OCI-LY3 (cell line): ENCODE results near the gene RBM10.

Source experiments
- H2AFZ ChIP-seq: fragments of 200-600, 300-600 bp; shearing (Covaris generic); 2 replicates; pipeline ENCODE4 v1.6.0; 2014; ENCODE audit warnings: antibody characterized with exemption, low read depth, low read length
- H3K27ac ChIP-seq: fragments of 200-600, 300-600 bp; sonication (generic); 2 replicates; pipeline ENCODE4 v1.5.1; 2014; ENCODE audit warnings: mild to moderate bottlenecking, low read length, moderate library complexity, mixed read lengths
- H3K27me3 ChIP-seq: fragments of 200-600, 300-600 bp; sonication (generic); 2 replicates; pipeline ENCODE4 v1.6.1; 2014; ENCODE audit warnings: low read depth, low read length, mixed read lengths
- H3K36me3 ChIP-seq: fragments of 200-600, 300-600 bp; sonication (generic); replicated peaks from 2 replicates; pipeline ENCODE3; 2014; ENCODE audit warnings: low read depth, low read length, mixed read lengths
- H3K4me1 ChIP-seq: fragments of 300-600, 200-600 bp; sonication (generic); 2 replicates; pipeline ENCODE4 v1.6.1; 2014; ENCODE audit warnings: low read length, mixed read lengths
- H3K4me2 ChIP-seq: fragments of 200-600, 300-600 bp; sonication (generic); 2 replicates; pipeline ENCODE4 v1.6.1; 2014; ENCODE audit warnings: low read length, mixed read lengths
- H3K4me3 ChIP-seq: fragments of 300-600, 200-600 bp; sonication (generic); 2 replicates; pipeline ENCODE4 v1.5.1; 2014; ENCODE audit warnings: antibody characterized with exemption, mild to moderate bottlenecking, low read length, moderate library complexity
- H3K79me2 ChIP-seq: fragments of 300-600, 200-600 bp; shearing (Covaris generic); 2 replicates; pipeline ENCODE4 v1.6.1; 2014; ENCODE audit warnings: mild to moderate bottlenecking, low read length, mixed read lengths
- H3K9ac ChIP-seq: fragments of 300-600, 200-600 bp; shearing (Covaris generic); 2 replicates; pipeline ENCODE4 v1.6.0; 2014; ENCODE audit warnings: mild to moderate bottlenecking, low read length, moderate library complexity
- H3K9me3 ChIP-seq: fragments of 200-600, 300-600 bp; shearing (Covaris generic); 2 replicates; pipeline ENCODE4 v1.6.1; 2014; ENCODE audit warnings: low read length, mixed read lengths; ENCODE audit not compliant: insufficient read depth
- H4K20me1 ChIP-seq: fragments of 200-600, 300-600 bp; sonication (generic); 2 replicates; pipeline ENCODE4 v1.6.1; 2016; ENCODE audit warnings: low read length, mixed read lengths; ENCODE audit not compliant: insufficient read depth
- EZH2phosphoT487 ChIP-seq: fragments of 200-600 bp; shearing (Covaris generic); IDR thresholded peaks from 2 replicates; pipeline ENCODE4 v1.6.1; 2018; ENCODE audit warnings: antibody characterized with exemption, mixed run types, low read depth
- TF ChIP-seq, protein P1 (sequence below): fragments of 200-600, 300-600 bp; sonication (generic); IDR thresholded peaks from 2 replicates; pipeline ENCODE4 v1.5.1; 2014; ENCODE audit warnings: antibody characterized with exemption, low read length, low read depth

RBM10 gene

DNA sequence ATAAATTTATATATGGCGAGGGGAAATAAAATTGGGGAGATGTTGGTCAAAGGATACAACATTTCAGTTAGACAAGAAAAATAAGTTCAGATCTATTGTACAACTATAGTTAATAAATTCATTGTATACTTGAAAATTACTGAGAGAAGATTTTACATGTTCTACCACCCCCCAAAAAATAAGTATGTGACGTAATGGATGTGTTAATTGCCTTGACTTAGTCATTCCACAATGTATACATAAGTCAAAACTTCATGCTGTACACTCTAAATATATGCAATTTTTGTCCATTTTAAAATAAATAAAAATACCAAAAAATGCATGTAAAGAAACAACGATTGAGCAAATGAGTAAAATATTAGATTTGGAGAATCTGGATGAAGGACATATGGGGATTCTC, 89.6 kb downstream of the RBM10 start:
- Histone ChIP-seq H3K4me1 (peaks cover 10% of the 10 kb centered on the region), H3K36me3 (no peaks in the 10 kb centered on the region), H3K27ac (no peak overlapping the region), H3K4me3 (peak overlapping the region; percentile 90), H4K20me1 (no peaks in the 10 kb centered on the region), H2AFZ (no peak overlapping the region), H3K9ac (peak overlapping the region; percentile 94), H3K9me3 (no peaks in the 10 kb centered on the region), H3K27me3 (no peaks in the 10 kb centered on the region), H3K79me2 (peaks cover 38% of the 10 kb centered on the region), H3K4me2 (peak overlapping the region; percentile 74)
- no peak for TF ChIP-seq EZH2phosphoT487
- TF ChIP-seq, protein P1, sequence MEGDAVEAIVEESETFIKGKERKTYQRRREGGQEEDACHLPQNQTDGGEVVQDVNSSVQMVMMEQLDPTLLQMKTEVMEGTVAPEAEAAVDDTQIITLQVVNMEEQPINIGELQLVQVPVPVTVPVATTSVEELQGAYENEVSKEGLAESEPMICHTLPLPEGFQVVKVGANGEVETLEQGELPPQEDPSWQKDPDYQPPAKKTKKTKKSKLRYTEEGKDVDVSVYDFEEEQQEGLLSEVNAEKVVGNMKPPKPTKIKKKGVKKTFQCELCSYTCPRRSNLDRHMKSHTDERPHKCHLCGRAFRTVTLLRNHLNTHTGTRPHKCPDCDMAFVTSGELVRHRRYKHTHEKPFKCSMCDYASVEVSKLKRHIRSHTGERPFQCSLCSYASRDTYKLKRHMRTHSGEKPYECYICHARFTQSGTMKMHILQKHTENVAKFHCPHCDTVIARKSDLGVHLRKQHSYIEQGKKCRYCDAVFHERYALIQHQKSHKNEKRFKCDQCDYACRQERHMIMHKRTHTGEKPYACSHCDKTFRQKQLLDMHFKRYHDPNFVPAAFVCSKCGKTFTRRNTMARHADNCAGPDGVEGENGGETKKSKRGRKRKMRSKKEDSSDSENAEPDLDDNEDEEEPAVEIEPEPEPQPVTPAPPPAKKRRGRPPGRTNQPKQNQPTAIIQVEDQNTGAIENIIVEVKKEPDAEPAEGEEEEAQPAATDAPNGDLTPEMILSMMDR = no peak

DNA sequence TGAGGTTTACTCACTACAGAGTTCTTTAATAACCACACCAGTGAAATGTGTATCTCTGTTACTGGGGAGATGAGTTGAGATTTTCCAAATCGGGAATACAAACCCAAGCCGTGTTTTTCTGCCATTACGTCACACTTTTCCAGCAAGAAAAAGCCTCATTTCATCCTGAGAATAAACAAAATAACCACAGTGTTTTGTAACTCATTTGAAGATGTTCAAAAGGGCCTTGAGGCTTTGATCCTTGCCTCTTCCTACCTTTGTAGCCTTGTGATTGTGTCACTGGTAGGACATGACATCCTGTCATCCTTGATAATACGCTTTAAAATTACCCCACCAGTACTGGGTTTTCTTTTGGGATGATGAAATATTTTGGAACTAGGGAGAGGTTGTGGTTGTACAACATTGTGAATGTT, 90.7 kb downstream of the RBM10 start:
- H3K27me3 ChIP-seq = no peaks in the 10 kb centered on the region
- H2AFZ ChIP-seq = no peak overlapping the region
- H3K9me3 ChIP-seq = no peaks in the 10 kb centered on the region
- TF ChIP-seq, protein P1 = no peak
- TF ChIP-seq EZH2phosphoT487 = no peak
- H4K20me1 ChIP-seq = no peaks in the 10 kb centered on the region
- no peak overlapping the region for H3K4me3 ChIP-seq
- H3K4me2 ChIP-seq = no peak overlapping the region
- no peak overlapping the region for H3K27ac ChIP-seq
- H3K36me3 ChIP-seq = no peaks in the 10 kb centered on the region
- H3K79me2 ChIP-seq = peaks cover 38% of the 10 kb centered on the region
- H3K9ac ChIP-seq = no peak overlapping the region
- peaks cover 10% of the 10 kb centered on the region for H3K4me1 ChIP-seq
